SJCRH30 (cell line): Measurements from ENCODE around the gene GCAT. TPM values are rescaled to one million over a fixed set of nuclear protein-coding genes. Genes with fewer than 3 reads are reported as not detected.

Experiments
- DNase-seq, 2 experiments: peaks; one replicate each; pipeline ENCODE4 v3.0.0-alpha.2; 2015 to 2020
- H3K27ac ChIP-seq: fragments of 250-450 bp; sonication (Bioruptor Pico); 2 replicates; pipeline ENCODE4 v1.5.1; 2020; ENCODE audit warnings: mild to moderate bottlenecking, moderate library complexity
- H3K27me3 ChIP-seq: fragments of 250-450 bp; sonication (Bioruptor Pico); 2 replicates; pipeline ENCODE4 v1.5.1; 2020; ENCODE audit warnings: mild to moderate bottlenecking, moderate library complexity
- H3K36me3 ChIP-seq: fragments of 250-450 bp; sonication (Bioruptor Pico); 2 replicates; pipeline ENCODE4 v1.5.1; 2020; ENCODE audit warnings: mild to moderate bottlenecking, moderate library complexity
- H3K4me1 ChIP-seq: fragments of 250-450 bp; sonication (Bioruptor Pico); 2 replicates; pipeline ENCODE4 v1.5.1; 2020; ENCODE audit warnings: mild to moderate bottlenecking, moderate library complexity
- H3K4me3 ChIP-seq: fragments of 250-450 bp; sonication (Bioruptor Pico); 2 replicates; pipeline ENCODE4 v1.5.1; 2020; ENCODE audit warnings: mild to moderate bottlenecking, moderate library complexity
- H3K9me3 ChIP-seq: fragments of 250-450 bp; sonication (Bioruptor Pico); replicated peaks from 2 replicates; pipeline ENCODE4 v1.5.1; 2020; ENCODE audit warnings: mild to moderate bottlenecking, moderate library complexity
- total RNA-seq: library from RNA; depleted of rRNA; stranded (reverse); fragments of >200 nt; shearing (Covaris generic); gene quantifications from 2 replicates; pipeline ENCODE4 v1.2.3, GENCODE V29; 2014; rRNA removed

The GCAT gene
- total RNA-seq, 1 experiment from 2014 or later, result 14.2 TPM

DNA sequence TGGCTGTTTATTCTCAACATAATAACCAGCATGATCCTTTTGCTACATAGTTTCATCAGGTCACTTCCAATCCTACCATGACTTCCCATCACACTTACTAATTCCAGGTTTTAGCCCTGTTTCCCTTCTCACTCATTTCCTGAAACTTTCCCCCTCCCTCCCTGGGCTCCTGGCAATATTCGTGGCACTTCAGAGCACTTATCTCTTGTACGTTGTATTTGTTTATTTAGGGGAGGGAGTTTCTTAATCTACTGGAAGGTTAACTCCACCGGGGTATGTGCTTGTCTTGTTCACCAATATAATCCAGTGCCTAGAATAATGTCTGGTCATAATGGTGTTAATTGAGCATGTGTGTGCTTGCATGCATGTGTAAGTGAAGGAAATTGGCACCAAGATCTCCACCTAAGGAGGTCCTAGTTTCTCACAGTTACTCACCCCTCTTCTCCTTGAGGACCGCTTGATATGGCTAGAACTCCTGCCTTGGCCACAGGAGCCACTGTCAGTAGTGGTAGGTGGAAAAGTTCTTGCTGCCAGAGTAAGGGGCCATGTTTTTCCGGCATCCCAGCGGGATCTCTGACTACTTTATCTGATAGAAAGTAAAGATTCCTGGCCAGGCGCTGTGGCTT is 53.2 kb downstream of the GCAT start:
- Histone ChIP-seq H3K9me3 (no peaks in the 10 kb centered on the region), H3K27me3 (no peaks in the 10 kb centered on the region), H3K36me3 (peaks cover 84% of the 10 kb centered on the region), H3K27ac (peak overlapping the region; percentile 62), H3K4me3 (no peak overlapping the region), H3K4me1 (peaks cover 15% of the 10 kb centered on the region)
- no peak for DNase-seq

GRCh38 chr22:37862570-37863325 is 55.0 kb downstream of the GCAT start:
- H3K9me3 ChIP-seq, result no peaks in the 10 kb centered on the region
- H3K4me1 ChIP-seq, result peaks cover 15% of the 10 kb centered on the region
- no peaks in the 10 kb centered on the region for H3K27me3 ChIP-seq
- H3K4me3 ChIP-seq, result no peak overlapping the region
- 0 out of 2 replicates have a peak overlapping the region, but pooled peaks have one; percentile 2 for H3K27ac ChIP-seq
- peaks cover 85% of the 10 kb centered on the region for H3K36me3 ChIP-seq
- no peak for DNase-seq

- peaks cover 5% of the 10 kb centered on the region; the same call in 1 of the 2 replicates for H3K4me1 ChIP-seq
- H3K9me3 ChIP-seq, result no peaks in the 10 kb centered on the region
- no peak overlapping the region for H3K4me3 ChIP-seq
- no peak for DNase-seq
- H3K36me3 ChIP-seq, result peaks cover 80% of the 10 kb centered on the region
- no peak overlapping the region for H3K27ac ChIP-seq
- H3K27me3 ChIP-seq, result no peaks in the 10 kb centered on the region
These were observed 57.8 kb downstream of the GCAT start for GRCh38 chr22:37865510-37865909.

Other genes with a start within 250 kb of the GCAT start
- gene CDC42EP1, start 247.5 kb upstream of the GCAT start, total RNA-seq, result 11.9 and 12.4 TPM in 2 replicates
- not detected in 2 replicates for gene LGALS2, start 227.8 kb upstream of the GCAT start, total RNA-seq
- gene GGA1, start 199.1 kb upstream of the GCAT start, total RNA-seq, result 25.1 and 34.1 TPM in 2 replicates
- gene SH3BP1, start 168.3 kb upstream of the GCAT start, total RNA-seq, result 6.1 and 6.3 TPM in 2 replicates
- gene PDXP, start 149.2 kb upstream of the GCAT start, total RNA-seq, result 43.3 and 48.3 TPM in 2 replicates
- 671 and 890 TPM in 2 replicates for gene LGALS1, start 132.3 kb upstream of the GCAT start, total RNA-seq
- 26.2 and 28.3 TPM in 2 replicates for gene NOL12, start 121.6 kb upstream of the GCAT start, total RNA-seq
- gene TRIOBP, start 110.9 kb upstream of the GCAT start, total RNA-seq, result 16.8 and 17.0 TPM in 2 replicates
- gene GALR3, start 15.4 kb downstream of the GCAT start, total RNA-seq, result not detected in 2 replicates
- 17.1 and 18.2 TPM in 2 replicates for gene ANKRD54, start 36.4 kb downstream of the GCAT start, total RNA-seq
- 647 and 707 TPM in 2 replicates for gene EIF3L, start 41.5 kb downstream of the GCAT start, total RNA-seq
- 16.8 and 18.0 TPM in 2 replicates for gene MICALL1, start 98.4 kb downstream of the GCAT start, total RNA-seq
- not detected in 2 replicates for gene C22orf23, start 145.7 kb downstream of the GCAT start, total RNA-seq
- 121 and 122 TPM in 2 replicates for gene POLR2F, start 145.8 kb downstream of the GCAT start, total RNA-seq
- not detected in 2 replicates for gene SOX10, start 176.6 kb downstream of the GCAT start, total RNA-seq
- gene PICK1, start 249.5 kb downstream of the GCAT start, total RNA-seq, result 0.45 and 1.2 TPM in 2 replicates